Epithelial cell of umbilical artery (primary cell): ENCODE data around the gene BCAT1. TPM values are rescaled to one million over a fixed set of nuclear protein-coding genes. Genes with fewer than 3 reads are reported as not detected.

ENCODE experiments used
- total RNA-seq: library from RNA; depleted of rRNA; stranded (reverse); fragments of >200 nt; gene quantifications from 2 replicates; pipeline ENCODE4 v1.2.3, GENCODE V29; 2014

Gene BCAT1, protein sequence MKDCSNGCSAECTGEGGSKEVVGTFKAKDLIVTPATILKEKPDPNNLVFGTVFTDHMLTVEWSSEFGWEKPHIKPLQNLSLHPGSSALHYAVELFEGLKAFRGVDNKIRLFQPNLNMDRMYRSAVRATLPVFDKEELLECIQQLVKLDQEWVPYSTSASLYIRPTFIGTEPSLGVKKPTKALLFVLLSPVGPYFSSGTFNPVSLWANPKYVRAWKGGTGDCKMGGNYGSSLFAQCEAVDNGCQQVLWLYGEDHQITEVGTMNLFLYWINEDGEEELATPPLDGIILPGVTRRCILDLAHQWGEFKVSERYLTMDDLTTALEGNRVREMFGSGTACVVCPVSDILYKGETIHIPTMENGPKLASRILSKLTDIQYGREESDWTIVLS
- total RNA-seq = 255 and 256 TPM in 2 replicates

DNA sequence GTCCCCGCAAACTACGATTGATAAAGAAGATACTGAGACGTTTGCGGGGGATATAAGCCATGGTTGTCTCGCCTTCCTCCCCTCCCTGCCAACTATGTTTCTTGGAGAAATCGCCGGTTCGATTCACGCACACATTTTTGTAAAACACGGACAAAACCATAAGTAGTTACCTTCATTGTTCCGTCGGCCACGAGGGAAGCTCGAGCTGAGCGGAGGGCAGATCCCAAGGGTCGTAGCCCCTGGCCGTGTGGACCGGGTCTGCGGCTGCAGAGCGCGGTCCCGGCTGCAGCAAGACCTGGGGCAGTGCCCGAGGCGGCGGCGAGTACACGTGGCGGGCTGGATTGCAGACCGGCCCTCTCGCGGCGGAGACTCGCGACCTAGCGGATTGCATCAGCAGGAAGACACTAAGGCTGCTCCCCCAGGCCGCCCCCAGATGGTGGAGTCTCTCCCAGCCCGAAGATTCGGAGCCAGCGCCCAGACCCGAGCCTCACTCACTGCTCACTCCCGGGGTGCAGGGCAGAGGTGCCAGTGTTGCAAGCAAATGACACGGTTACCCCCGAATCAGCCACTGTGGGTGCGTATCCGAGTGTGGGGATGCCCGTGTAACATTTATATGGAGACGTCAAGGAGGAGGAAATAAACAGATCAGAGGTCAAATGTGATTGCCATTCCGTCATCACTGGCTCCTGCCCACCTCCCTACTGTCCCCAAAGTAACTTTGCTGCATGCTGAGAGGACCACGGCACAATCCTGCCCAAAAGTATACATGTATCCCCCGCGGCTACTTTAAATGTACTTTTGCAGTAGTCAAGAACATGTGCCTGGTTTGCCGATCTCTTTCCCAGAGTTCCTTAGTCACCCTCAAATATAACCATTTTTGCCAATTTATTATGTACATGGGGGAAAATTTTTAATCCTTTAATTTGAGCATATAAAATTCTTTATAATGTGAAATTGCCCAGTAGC is at the start of gene BCAT1:
Gene BCAT1 (minus strand): TSS at position 345 of the 966 bp plus-strand sequence. CDS start 169 bp downstream, at position 176.

Other genes with a start within 250 kb of the BCAT1 start
- gene DNAI7, start 246.1 kb upstream of the BCAT1 start, total RNA-seq = not detected in 2 replicates
- 20.5 and 26.4 TPM in 2 replicates for gene ETFRF1, start 246.1 kb upstream of the BCAT1 start, total RNA-seq